HG03439 (cell line): Measurements from ENCODE around the gene RHEX.
A peak's percentile ranks its signal among the peaks of the same experiment; 100 is the strongest.
"Not testable (repeated sequence)": the region's sequence is repeated elsewhere in the genome, so short reads cannot be mapped to it uniquely, and the experiment has no call there.

Experiments
- ATAC-seq: cut with Tn5 transposase; IDR thresholded peaks from one replicate; pipeline ENCODE4 v1.9.1; 2021; ENCODE audit warnings: mild to moderate bottlenecking, moderate library complexity; ENCODE audit not compliant: unreplicated experiment

The RHEX gene

DNA sequence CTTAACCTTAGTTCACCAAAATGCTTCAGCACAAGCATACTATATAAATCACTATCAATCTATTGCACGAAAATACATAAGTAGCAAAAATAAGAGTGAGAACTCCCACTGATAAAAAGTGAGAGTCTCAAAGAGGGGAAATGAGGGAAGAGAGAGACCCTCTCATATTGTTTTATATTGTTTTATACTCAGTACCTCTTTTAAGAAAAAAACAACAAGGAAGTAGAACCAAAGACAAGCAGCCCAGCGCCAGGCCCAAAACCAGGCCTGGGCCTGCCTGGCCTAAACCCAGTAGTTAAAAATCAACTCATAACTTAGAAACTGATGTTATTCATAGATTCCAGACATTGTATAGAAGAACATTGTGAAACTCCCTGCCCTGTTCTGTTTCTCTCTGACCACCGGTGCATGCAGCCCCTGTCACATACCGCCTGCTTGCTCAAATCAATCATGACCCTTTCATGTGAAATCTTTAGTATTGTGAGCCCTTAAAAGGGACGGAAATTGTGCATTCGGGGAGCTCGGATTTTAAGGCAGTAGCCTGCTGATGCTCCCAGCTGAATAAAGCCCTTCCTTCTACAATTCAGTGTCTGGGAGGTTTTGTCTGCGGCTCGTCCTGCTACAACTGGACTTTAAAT, 5.4 kb downstream of the RHEX start:
- not testable (repeated sequence) for ATAC-seq

DNA sequence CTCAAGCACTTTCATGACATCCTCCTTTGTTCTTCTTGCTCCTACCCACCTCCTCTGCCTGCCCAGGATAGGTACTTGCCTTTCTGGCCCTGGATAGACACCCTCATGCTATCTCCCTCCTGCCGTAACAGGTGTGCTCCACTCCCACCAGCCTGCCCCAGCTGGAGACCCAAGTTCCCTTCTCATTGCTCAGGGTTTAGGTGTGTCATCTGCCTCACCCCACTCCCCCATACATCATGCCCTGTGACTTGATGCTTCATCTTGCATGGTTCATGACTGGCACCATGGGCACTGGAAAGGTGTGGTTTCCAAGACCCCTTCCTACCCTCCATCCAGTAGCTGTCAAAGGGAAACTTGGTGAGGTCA, 5.9 kb downstream of the RHEX start:
- no peak for ATAC-seq

DNA sequence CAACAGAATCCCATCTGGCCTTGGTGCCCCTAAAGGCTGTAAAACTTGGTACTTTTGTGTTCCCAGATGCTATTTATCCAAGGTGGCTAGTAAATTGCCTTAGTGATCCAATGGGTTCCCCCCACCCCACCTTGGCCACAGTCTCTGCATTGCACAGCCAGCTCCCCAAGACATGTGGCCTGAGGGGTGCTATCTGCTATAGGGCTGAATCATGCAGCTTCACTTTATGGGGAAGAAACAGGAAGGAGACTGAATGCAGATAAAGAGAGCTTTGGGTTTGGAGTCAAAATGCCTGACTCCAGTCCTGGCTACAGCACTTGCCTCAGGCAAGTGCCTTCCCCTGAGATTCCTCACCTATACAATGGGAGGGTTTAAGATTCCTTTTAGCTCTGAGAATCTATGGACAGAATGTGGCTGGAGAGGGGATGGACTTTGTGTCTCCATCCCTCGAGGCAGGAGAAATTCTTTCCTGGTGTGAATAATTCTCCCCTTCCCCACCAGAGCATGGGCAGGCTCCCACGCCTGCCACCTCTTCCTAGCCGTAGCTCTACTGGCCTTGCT, 6.5 kb downstream of the RHEX start:
- no peak for ATAC-seq

DNA sequence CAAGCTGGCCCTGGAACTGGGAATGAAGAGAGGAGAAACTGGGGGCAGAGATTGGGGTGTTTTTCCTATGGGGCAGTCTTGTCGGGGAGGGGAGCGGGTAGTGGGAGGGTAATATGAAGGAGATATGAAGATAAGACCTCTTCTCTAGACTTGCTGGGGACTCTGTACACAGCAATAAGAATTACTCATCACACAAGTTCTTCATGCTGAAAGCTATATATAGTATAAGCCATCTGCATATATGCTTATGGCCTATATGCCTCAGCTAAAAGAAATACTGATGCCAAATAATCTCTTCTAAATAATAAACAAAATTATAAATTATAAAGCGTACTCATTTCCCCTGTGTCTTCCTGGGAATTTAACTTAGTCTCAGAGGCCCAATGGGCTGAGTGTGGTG, 7.9 kb downstream of the RHEX start:
- ATAC-seq: no peak

DNA sequence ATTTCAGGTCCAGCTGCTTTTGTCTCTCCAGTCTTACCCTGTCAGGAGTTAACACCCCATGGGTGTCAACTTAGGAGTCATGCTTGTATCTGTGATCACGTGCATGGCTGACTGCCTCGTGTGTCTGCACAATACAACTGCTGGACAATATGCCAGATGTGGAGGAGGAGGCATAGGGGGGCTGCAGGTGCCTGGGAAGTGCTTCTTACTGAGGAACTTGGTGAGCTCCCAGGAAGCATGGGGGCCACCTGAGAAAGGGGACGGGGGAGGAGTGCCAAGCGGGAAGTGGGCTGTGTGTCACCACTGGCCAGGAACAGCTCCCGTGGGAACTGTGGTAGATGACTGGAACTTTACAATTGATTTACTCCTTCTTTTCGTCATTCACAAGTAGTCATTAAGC, 9.5 kb downstream of the RHEX start:
- no peak for ATAC-seq

DNA sequence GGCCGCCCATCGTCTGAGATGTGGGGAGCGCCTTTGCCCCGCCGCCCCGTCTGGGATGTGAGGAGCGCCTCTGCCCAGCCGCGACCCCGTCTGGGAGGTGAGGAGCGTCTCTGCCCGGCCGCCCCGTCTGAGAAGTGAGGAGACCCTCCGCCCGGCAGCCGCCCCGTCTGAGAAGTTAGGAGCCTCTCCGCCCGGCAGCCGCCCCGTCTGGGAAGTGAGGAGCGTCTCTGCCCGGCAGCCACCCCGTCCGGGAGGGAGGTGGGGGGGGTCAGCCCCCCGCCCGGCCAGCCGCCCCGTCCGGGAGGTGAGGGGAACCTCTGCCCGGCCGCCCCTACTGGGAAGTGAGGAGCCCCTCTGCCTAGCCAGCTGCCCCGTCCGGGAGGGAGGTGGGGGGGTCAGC, 11.0 kb downstream of the RHEX start:
- not testable (repeated sequence) for ATAC-seq

DNA sequence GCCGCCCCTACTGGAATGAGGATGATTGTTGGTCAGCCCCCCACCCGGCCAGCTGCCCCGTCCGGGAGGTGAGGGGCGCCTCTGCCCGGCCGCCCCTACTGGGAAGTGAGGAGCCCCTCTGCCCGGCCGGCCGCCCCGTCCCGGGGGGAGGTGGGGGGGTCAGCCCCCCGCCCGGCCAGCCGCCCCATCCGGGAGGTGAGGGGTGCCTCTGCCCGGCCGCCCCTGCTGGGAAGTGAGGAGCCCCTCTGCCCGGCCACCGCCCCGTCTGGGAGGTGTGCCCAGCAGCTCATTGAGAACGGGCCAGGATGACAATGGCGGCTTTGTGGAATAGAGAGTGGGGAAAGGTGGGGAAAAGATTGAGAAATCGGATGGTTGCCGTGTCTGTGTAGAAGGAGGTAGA, 11.5 kb downstream of the RHEX start:
- ATAC-seq: not testable (repeated sequence)

DNA sequence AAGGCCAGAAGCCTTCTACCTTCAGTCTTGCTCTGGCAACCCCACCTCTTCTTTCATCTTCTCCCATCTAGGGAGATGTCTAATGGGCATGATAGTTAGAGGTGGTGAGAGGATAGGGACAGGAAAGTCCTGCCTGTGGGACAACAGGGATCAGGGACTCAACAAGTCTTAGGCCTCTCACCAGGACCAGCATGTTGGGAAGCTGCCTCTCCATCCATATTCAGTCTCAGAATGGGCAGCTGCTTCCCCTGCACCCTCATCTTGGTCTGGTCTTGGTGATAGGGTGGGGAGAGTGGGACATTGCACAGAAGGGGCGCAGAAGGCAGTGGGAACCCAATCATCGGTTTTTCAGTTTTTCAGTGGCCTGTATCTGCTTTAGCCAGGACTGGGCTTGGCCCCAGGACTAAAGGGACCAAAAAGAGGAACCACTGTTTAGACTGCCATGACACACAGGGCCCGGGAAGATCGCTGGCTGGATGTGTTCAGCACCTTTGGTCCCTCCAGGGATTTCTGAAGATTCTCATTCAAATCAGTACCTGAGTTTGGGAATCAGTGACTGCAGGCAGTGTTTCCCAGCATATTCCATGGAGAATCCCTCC, 12.7 kb downstream of the RHEX start:
- ATAC-seq: no peak

DNA sequence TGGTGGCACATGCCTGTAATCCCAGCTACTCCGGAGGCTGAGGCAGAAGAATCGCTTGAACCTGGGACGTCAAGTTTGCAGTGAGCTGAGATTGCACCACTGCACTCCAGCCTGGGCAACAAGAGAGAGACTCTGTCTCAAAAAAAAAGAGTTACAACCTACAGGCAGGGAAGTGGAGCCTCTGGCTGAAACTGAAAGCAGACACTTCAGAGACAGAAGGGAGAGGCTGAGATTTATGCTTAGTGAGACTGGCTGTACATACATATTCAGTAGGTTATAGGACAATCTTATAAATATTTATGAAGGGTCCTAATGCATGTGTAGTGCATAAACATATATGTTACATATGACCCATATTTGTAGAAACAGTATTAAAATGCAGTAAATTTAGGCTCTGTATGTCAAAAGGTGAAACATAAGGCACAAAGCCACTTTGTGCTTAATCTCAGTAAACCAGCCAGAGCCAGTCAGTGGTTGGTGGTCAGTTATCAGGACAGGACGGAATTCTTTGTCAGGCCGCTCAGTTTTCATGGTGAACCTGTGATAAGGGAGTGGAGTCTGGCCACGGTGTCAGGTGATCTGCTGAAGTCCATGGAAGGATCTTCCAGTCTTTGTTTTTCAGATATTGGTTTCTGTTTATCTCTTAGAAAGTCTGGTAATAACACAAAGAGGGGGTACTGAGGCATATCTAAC, 13.7 kb downstream of the RHEX start:
- ATAC-seq: peak; percentile 84

DNA sequence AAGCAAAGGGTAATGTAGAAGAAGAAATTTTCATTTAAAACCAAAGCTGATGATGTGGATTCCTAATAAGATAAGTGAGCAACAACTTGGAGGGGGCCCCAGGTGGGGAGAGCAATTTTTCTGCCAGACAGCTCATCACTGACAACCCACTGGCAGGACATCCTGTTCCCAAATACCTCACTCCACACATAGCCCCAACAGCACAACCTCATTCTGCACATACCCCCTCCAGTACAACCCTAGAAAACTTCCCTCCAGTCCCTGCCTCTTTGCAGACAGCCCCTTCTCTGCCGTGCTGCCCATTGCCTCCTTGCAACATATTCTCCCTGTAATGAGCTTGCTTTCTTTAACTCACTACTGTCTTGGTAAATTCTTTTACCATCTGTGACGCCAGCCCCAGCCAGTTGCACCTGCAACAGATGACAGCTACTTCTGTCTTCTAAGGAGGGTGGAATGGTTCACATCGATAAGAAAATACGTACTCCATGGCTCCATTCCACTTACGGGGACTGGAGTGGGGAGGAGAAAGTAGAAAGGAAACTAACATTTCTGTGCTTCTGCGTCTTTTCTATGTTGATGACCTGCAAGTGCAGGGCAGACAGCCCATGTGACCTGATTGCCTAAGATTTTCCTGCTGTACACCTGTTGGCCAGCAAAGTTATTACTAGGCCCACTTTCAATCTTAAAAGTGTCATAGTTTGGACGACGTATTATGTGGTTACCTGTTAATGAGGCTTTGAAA, 14.7 kb downstream of the RHEX start:
- ATAC-seq: no peak

DNA sequence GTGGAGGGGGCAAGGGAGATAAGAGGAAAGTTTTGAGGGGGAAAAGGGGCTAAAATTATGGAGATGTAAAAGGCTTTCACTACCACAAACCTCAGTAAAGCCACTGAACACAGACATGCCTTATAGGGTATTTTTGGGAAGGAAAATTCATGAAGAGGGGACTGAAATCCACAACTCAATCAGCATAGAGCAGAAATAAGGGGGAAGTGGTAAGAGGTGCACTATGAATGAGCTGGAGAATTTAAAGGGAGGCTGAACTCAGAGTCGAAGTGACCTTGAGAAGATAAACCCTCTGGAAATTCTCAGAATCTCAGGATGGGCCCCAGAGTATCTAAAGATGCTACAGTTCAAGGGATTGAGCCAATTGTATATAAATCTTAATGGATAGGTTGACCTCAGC, 15.3 kb downstream of the RHEX start:
- ATAC-seq: no peak

DNA sequence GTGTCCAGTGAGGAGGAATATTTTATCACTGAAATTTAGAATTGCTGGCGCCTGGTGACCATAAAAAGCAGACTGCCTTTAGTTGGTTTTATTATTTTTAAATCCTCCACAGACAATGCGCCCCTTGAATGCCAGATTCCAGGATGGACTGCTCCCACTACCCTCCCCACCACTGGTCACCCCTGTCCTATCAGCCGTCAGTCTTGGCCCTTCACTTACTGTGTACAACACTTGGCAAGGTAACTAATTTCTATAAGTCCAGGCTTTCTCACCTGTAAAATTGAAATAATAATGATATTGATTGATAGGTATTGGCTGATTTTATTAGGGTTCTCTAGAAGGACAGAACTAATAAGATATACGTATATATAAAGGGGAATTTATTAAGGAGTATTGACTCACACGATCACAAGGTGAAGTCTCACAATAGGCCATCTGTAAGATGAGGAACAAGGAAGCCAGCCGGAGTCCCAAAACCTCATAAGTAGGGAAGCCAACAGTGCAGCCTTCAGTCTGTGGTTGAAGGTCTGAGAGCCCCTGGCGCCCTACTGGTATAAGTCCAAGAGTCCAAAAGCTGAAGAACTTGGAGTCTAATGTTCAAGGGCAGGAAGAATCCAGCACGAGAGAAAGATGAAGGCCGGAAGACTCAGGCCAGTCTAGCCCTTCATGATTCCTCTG, 17.8 kb downstream of the RHEX start:
- no peak for ATAC-seq

DNA sequence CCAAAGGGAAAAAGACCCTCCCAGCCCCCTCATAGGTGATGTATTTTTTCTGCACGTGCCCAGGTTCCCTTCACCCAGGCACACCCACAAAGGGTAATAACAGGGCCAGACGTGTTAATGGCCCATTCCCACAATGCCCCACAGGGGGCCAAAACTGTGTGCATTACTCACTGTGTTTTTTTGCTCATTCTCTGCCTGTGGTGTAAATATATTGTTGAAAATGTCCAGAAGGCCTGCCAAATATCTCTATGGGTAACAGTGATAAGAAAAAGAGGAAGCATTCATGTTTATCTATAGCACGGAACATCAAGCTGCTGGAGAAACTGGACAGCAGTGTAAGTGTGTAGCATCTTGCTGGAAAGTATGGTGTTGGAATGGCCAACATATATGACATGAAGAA, 21.9 kb downstream of the RHEX start:
- ATAC-seq: no peak

DNA sequence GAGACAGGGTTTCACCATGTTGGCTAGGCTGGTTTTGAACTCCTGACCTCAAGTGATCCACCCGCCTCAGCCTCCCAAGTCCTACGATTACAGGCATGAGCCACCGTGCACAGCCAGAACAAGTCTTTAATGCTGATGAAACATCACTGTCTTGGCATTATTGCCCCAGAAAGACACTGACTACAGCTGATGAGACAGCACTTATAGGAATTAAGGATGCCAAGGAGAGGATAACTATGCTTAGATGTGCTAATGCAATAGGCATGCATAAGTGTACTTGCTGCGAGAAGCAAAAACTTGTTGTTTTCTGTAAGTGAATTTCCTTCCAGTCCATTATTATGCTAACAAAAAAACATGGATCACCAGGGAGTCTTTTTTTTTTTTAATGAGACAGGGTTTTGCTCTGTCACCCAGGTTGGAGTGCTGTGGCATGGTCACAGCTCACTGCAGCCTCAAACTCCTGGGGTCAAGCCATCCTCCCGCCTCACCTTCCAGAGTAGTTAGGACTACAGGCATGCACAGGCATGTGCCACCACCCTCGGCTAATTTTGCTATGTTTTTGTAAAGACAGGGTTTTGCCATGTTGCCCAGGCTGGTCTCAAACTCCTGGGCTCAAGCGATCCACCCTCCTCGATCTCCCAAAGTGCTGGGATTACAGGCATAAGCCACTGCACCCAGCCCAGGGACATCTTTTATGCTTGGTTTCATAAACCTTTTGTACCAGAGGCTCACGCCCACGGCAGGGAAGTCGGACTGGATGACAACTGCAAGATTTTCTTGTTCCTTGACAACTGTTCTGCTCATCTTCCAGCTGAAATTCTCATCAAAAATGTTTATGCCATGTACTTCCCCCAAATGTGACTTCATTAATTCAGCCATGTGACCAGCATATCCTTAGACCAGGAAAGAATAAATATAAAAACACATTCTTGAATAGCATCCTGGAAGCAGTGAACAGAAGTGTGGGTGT, 23.1 kb downstream of the RHEX start:
- ATAC-seq: no peak

DNA sequence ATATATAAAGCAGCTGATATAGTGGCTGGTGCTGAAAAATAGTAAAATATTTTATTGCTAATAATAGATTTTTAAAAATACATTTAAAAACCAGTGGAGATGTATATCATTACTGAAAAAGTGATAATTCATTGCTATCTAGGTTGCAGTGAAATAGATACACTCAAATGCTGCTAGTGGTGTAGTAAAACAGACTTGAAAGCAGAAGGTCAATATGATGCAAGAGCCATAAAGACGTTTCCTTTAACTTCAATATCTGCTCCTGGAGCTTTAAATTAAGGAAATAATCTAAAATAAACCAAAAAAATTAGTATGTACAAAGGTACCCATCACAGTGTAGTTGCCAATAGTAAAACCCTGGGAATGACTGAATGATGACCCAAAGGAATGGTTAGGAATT, 26.2 kb downstream of the RHEX start:
- ATAC-seq: no peak

DNA sequence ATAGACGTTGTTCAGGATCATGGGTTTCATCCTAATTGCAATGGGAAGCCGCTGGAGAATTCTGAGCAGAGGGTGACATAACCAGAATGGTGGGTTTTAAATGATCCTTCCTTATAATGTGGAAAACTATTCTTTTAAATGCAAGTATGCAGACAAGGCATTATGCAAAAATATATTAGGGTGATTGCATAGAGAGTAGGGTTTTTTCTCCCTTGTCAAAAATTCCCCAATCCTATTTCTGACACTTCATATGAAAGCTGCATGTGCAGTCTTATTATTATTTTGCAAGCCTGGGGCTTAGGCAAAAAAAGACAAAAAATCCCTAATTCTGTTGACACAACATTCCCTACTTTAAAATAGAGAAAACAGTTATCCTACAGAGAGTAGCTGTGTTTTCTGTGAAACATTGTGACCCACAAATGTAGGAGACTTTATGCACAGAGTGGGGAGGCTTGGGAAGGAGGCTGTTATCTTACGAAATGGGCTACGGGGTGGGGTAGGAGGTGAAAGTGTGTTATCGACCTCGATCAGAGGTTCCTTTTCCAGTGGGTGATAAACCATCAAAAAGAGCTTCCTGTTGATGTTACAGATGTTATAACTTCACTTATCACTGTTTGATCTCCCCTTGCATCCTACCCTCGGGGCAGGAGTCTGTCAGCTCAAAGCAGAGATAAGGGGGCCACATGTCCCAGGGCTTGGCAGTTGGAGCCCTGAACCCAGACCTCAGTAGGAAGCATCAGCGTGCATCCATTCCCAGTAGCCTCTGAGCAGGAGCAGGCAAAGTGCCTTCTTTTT, 27.2 kb downstream of the RHEX start:
- no peak for ATAC-seq

DNA sequence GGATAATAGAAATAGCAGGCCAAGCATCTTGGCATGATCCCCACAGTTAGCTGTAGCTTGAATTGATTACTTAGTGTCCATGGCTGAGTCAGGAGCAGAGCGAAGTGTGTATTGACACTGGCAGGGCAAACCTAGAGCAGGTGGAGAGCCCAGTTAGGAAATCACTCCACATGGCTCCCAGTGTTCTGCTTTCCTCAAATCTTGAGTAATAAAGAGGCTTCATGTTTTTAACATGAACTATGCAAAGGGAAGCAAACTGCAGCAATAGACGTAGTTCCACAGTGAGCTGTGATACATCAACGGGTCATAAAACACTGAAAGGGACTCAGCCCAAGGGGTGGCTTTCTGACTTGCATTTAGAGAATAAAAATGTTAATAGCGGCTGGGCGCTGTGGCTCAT, 28.9 kb downstream of the RHEX start:
- ATAC-seq: no peak

DNA sequence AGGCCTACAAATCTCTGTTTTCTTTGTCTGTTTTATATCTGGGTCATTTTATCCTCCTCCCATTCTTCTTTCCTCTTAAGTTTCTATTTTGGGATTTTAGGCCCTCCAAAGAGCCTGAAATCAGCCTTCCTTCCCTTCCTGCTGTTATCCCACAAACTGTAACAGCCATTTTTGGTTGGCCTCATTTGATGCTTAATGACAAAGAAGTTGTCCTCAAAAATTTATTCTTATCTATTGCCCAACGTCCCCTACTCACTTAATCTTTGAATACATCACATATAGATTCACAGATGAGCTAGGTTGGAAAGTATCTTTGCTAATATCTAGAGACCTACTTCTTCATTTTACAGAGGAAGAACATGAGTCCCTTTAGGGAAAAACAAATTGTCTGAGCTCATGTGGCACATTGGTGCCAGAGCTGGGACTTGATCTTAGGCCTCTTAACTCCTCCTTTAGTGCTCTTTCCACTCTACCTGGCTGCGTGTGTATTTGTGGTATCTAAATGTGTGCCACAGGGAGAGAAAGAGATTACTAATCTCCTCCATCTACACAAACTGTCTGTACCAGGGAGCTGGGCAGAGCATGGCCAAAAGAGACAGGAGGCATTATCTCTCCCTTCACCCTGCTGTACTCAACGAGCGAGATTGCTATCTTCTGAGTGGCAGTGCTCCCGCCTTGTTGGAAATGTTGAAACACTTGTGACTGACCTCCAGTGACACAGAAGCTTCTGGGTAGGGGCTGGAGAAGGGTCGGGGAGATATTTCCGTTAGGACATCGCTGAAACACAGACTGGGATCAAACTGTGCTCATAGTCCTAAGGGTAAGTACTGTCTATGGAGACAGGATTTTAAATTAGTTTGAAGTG, 30.1 kb downstream of the RHEX start:
- ATAC-seq: no peak
